Measurements from ENCODE around the gene OR52E4. TPM values are rescaled to one million over a fixed set of nuclear protein-coding genes. Genes with fewer than 3 reads are reported as not detected.

The OR52E4 gene
- total and polyA plus RNA-seq, 2 experiments from 2014 or later, result not detected

GRCh38 chr11:5865826-5866225, 14.6 kb upstream of the OR52E4 start (continued):
- TF ChIP-seq ZNF462 (CRISPR knock-in tag; IDR thresholded peaks at IDR 0.05), result no peak
- no peak for TF ChIP-seq EZH2 (IDR thresholded peaks at IDR 0.05; ENCODE audit: low read depth, unreplicated experiment)
- TF ChIP-seq JUNB (IDR thresholded peaks at IDR 0.05; ENCODE audit: unreplicated experiment), result no peak
- TF ChIP-seq STAT1 (IDR thresholded peaks at IDR 0.05; ENCODE audit: unreplicated experiment), result no peak
- no peak for TF ChIP-seq NANOG (IDR thresholded peaks at IDR 0.05; ENCODE audit: borderline replicate concordance)

GRCh38 chr11:5878564-5878963, 1.9 kb upstream of the OR52E4 start:
- no peak overlapping the region for H3K27ac Mint-ChIP-seq
- Histone ChIP-seq H3K4me3 (no peak overlapping the region), H3K4me1 (ENCODE audit: insufficient read depth) (no peaks in the 10 kb centered on the region), H3K4me2 (no peak overlapping the region), H3K27me3 (ENCODE audit: insufficient read depth) (no peaks in the 10 kb centered on the region), H3K36me3 (ENCODE audit: insufficient read depth) (no peaks in the 10 kb centered on the region), H2AFZ (no peak overlapping the region), H3K27ac (ENCODE audit: low read depth) (no peak overlapping the region), H4K20me1 (replicated peaks; ENCODE audit: insufficient read depth) (no peaks in the 10 kb centered on the region), H3K9me2 (ENCODE audit: insufficient read depth) (no peaks in the 10 kb centered on the region; the same call in 1 of the 2 replicates), H3K79me2 (replicated peaks; ENCODE audit: insufficient read depth) (no peaks in the 10 kb centered on the region), H3F3A (replicated peaks; ENCODE audit: low read depth) (no peaks in the 10 kb centered on the region)
- TF ChIP-seq ETS1 (IDR thresholded peaks at IDR 0.05) (no peak), EZH2 (IDR thresholded peaks at IDR 0.05; ENCODE audit: low read depth, unreplicated experiment) (no peak), CTCF (conservative IDR thresholded peaks at IDR 0.05; ENCODE audit: low read depth in 2 of 2) (no peak), ZNF331 (CRISPR knock-in tag; IDR thresholded peaks at IDR 0.05; ENCODE audit: low read depth) (no peak)
- H3K36me3 Mint-ChIP-seq (ENCODE audit: low read depth), result peaks cover 3% of the 10 kb centered on the region; the same call in 1 of the 3 replicates
- H3K4me3 Mint-ChIP-seq, result no peak overlapping the region
- peaks cover 4% of the 10 kb centered on the region; the same call in 2 of the 3 replicates for H3K9me3 Mint-ChIP-seq
- no peak for DNase-seq (ENCODE audit: low spot score)
- no peaks in the 10 kb centered on the region for H3K27me3 Mint-ChIP-seq (ENCODE audit: insufficient read depth, low read depth, poor library complexity)
- no peak for ATAC-seq
- H3K4me1 Mint-ChIP-seq, result no peaks in the 10 kb centered on the region
